ENCODE results near the gene ITPK1.

The ITPK1 gene

GRCh38 chr14:93031505-93032315 is 84.0 kb downstream of the ITPK1 start:
- no peaks in the 10 kb centered on the region for H3K9me3 Mint-ChIP-seq
- no peak for DNase-seq
- no peak overlapping the region for H3K4me3 Mint-ChIP-seq
- peak overlapping the region in 1 of 2 donors; percentile 58 for H3K27ac Mint-ChIP-seq
- H3K4me1 Mint-ChIP-seq (ENCODE audit: low read depth in 2 of 2) = peaks cover 34% of the 10 kb centered on the region in 2 donors
- ATAC-seq (replicated peaks) = no peak
- no peaks in the 10 kb centered on the region for H3K36me3 Mint-ChIP-seq (ENCODE audit: insufficient read depth)
- no peaks in the 10 kb centered on the region for H3K27me3 Mint-ChIP-seq

GRCh38 chr14:93030761-93031160 is 85.0 kb downstream of the ITPK1 start:
- H3K4me1 Mint-ChIP-seq (ENCODE audit: low read depth in 2 of 2) = peaks cover 34% of the 10 kb centered on the region in 2 donors

GRCh38 chr14:93029911-93030508 is 85.7 kb downstream of the ITPK1 start:
- Mint-ChIP-seq H3K4me3 (no peak overlapping the region), H3K4me1 (ENCODE audit: low read depth in 2 of 2) (peaks cover 33 to 39% of the 10 kb centered on the region in 2 donors), H3K27ac (no peak overlapping the region), H3K9me3 (no peaks in the 10 kb centered on the region), H3K27me3 (no peaks in the 10 kb centered on the region), H3K36me3 (ENCODE audit: insufficient read depth) (no peaks in the 10 kb centered on the region)
- no peak for ATAC-seq (replicated peaks)
- no peak for DNase-seq

More at GRCh38 chr14:93030761-93031160, 85.0 kb downstream of the ITPK1 start:
- ATAC-seq (replicated peaks) = no peak
- Mint-ChIP-seq H3K27me3 (no peaks in the 10 kb centered on the region), H3K36me3 (ENCODE audit: insufficient read depth) (no peaks in the 10 kb centered on the region), H3K4me3 (no peak overlapping the region), H3K9me3 (no peaks in the 10 kb centered on the region), H3K27ac (peak overlapping the region; percentile 63 to 68)
- no peak for DNase-seq

- DNase-seq (no peak), ATAC-seq (replicated peaks) (no peak)
- no peaks in the 10 kb centered on the region for H3K27me3 Mint-ChIP-seq
- no peaks in the 10 kb centered on the region for H3K9me3 Mint-ChIP-seq
- H3K4me3 Mint-ChIP-seq = no peak overlapping the region
- H3K4me1 Mint-ChIP-seq (ENCODE audit: low read depth in 2 of 2) = peaks cover 29 to 38% of the 10 kb centered on the region in 2 donors
- H3K27ac Mint-ChIP-seq = no peak overlapping the region
- no peaks in the 10 kb centered on the region for H3K36me3 Mint-ChIP-seq (ENCODE audit: insufficient read depth)
Observed at GRCh38 chr14:93029417-93029816, 86.3 kb downstream of the ITPK1 start.

GRCh38 chr14:93028724-93029076 is 87.0 kb downstream of the ITPK1 start:
- peaks cover 24 to 36% of the 10 kb centered on the region in 2 donors for H3K4me1 Mint-ChIP-seq (ENCODE audit: low read depth in 2 of 2)
- no peak overlapping the region for H3K4me3 Mint-ChIP-seq
- no peak for ATAC-seq (replicated peaks)
- no peaks in the 10 kb centered on the region for H3K27me3 Mint-ChIP-seq
- H3K36me3 Mint-ChIP-seq (ENCODE audit: insufficient read depth) = no peaks in the 10 kb centered on the region
- no peak for DNase-seq
- H3K9me3 Mint-ChIP-seq = no peaks in the 10 kb centered on the region
- H3K27ac Mint-ChIP-seq = no peak overlapping the region

GRCh38 chr14:93027810-93028723 is 87.7 kb downstream of the ITPK1 start:
- DNase-seq (no peak), ATAC-seq (replicated peaks) (no peak)
- Mint-ChIP-seq H3K4me3 (no peak overlapping the region), H3K9me3 (no peaks in the 10 kb centered on the region), H3K27ac (no peak overlapping the region), H3K4me1 (ENCODE audit: low read depth in 2 of 2) (peaks cover 18 to 36% of the 10 kb centered on the region in 2 donors), H3K27me3 (no peaks in the 10 kb centered on the region), H3K36me3 (ENCODE audit: insufficient read depth) (no peaks in the 10 kb centered on the region)

GRCh38 chr14:93026339-93026738 is 89.4 kb downstream of the ITPK1 start:
- no peaks in the 10 kb centered on the region for H3K36me3 Mint-ChIP-seq (ENCODE audit: insufficient read depth)
- no peaks in the 10 kb centered on the region for H3K9me3 Mint-ChIP-seq
- ATAC-seq (replicated peaks) (no peak), DNase-seq (no peak)
- H3K27ac Mint-ChIP-seq = peak overlapping the region in 1 of 2 donors; percentile 20
- H3K27me3 Mint-ChIP-seq = no peaks in the 10 kb centered on the region
- H3K4me1 Mint-ChIP-seq (ENCODE audit: low read depth in 2 of 2) = peaks cover 17 to 39% of the 10 kb centered on the region in 2 donors
- no peak overlapping the region for H3K4me3 Mint-ChIP-seq

GRCh38 chr14:93025055-93025454 is 90.7 kb downstream of the ITPK1 start:
- peaks cover 18 to 39% of the 10 kb centered on the region in 2 donors for H3K4me1 Mint-ChIP-seq (ENCODE audit: low read depth in 2 of 2)
- peak overlapping the region in 1 of 2 donors; percentile 54 for H3K27ac Mint-ChIP-seq
- no peaks in the 10 kb centered on the region for H3K27me3 Mint-ChIP-seq
- no peaks in the 10 kb centered on the region for H3K9me3 Mint-ChIP-seq
- no peak for ATAC-seq (replicated peaks)
- DNase-seq = no peak
- H3K36me3 Mint-ChIP-seq (ENCODE audit: insufficient read depth) = no peaks in the 10 kb centered on the region
- no peak overlapping the region for H3K4me3 Mint-ChIP-seq

- Mint-ChIP-seq H3K4me1 (ENCODE audit: low read depth in 2 of 2) (peaks cover 18 to 39% of the 10 kb centered on the region in 2 donors), H3K27ac (no peak overlapping the region), H3K36me3 (ENCODE audit: insufficient read depth) (no peaks in the 10 kb centered on the region), H3K9me3 (no peaks in the 10 kb centered on the region), H3K4me3 (no peak overlapping the region), H3K27me3 (no peaks in the 10 kb centered on the region)
- ATAC-seq (replicated peaks) = no peak
- DNase-seq = no peak
Observed at GRCh38 chr14:93024493-93024892, 91.2 kb downstream of the ITPK1 start.

- Mint-ChIP-seq H3K4me1 (ENCODE audit: low read depth in 2 of 2) (peaks cover 20 to 39% of the 10 kb centered on the region in 2 donors), H3K27ac (no peak overlapping the region), H3K36me3 (ENCODE audit: insufficient read depth) (no peaks in the 10 kb centered on the region), H3K9me3 (no peaks in the 10 kb centered on the region), H3K4me3 (no peak overlapping the region), H3K27me3 (no peaks in the 10 kb centered on the region)
- ATAC-seq (replicated peaks) (no peak), DNase-seq (no peak)
Observed at GRCh38 chr14:93023802-93024434, 91.8 kb downstream of the ITPK1 start.

- Mint-ChIP-seq H3K27me3 (no peaks in the 10 kb centered on the region), H3K27ac (peak overlapping the region; percentile 6 to 78), H3K4me1 (ENCODE audit: low read depth in 2 of 2) (peaks cover 23 to 43% of the 10 kb centered on the region in 2 donors), H3K4me3 (no peak overlapping the region), H3K9me3 (no peaks in the 10 kb centered on the region), H3K36me3 (ENCODE audit: insufficient read depth) (peaks cover 3% of the 10 kb centered on the region)
- ATAC-seq (replicated peaks) = no peak
- DNase-seq = no peak
Observed at GRCh38 chr14:93023039-93023438, 92.7 kb downstream of the ITPK1 start.

- no peaks in the 10 kb centered on the region for H3K9me3 Mint-ChIP-seq
- H3K4me3 Mint-ChIP-seq = no peak overlapping the region
- H3K27ac Mint-ChIP-seq = peak overlapping the region in 1 of 2 donors; percentile 63
- H3K4me1 Mint-ChIP-seq (ENCODE audit: low read depth in 2 of 2) = peaks cover 24 to 33% of the 10 kb centered on the region in 2 donors
- no peak for DNase-seq
- no peak for ATAC-seq (replicated peaks)
- H3K36me3 Mint-ChIP-seq (ENCODE audit: insufficient read depth) = peaks cover 7% of the 10 kb centered on the region
- H3K27me3 Mint-ChIP-seq = no peaks in the 10 kb centered on the region
Observed at GRCh38 chr14:93019970-93020369, 95.8 kb downstream of the ITPK1 start.

- H3K4me1 Mint-ChIP-seq (ENCODE audit: low read depth in 2 of 2) = peaks cover 29 to 35% of the 10 kb centered on the region in 2 donors
- ATAC-seq (replicated peaks) = no peak
Observed at GRCh38 chr14:93019367-93019843, 96.3 kb downstream of the ITPK1 start.

More at GRCh38 chr14:93019367-93019843, 96.3 kb downstream of the ITPK1 start:
- Mint-ChIP-seq H3K27me3 (no peaks in the 10 kb centered on the region), H3K9me3 (no peaks in the 10 kb centered on the region), H3K4me3 (no peak overlapping the region), H3K36me3 (ENCODE audit: insufficient read depth) (peaks cover 7% of the 10 kb centered on the region), H3K27ac (peak overlapping the region in 1 of 2 donors; percentile 63)
- DNase-seq = no peak
